CD1c-positive myeloid dendritic cell (primary cell): Measurements from ENCODE around the gene GRIK4.
"Not testable (repeated sequence)": the region's sequence is repeated elsewhere in the genome, so short reads cannot be mapped to it uniquely, and the experiment has no call there.

ENCODE experiments used
- DNase-seq: peaks from one replicate; pipeline ENCODE4 v3.0.0-alpha.2; 2016; ENCODE audit errors: extremely low spot score

GRIK4 gene

GRCh38 chr11:120577041-120577440 is 65.5 kb downstream of the GRIK4 start:
- DNase-seq: no peak

- DNase-seq: no peak
Measured at GRCh38 chr11:120577624-120578363, 66.2 kb downstream of the GRIK4 start.

- no peak for DNase-seq
Measured at GRCh38 chr11:120578596-120579154, 67.1 kb downstream of the GRIK4 start.

GRCh38 chr11:120579611-120580031 is 68.1 kb downstream of the GRIK4 start:
- no peak for DNase-seq

- no peak for DNase-seq
Measured at GRCh38 chr11:120581313-120581712, 69.8 kb downstream of the GRIK4 start.

- not testable (repeated sequence) for DNase-seq
Measured at GRCh38 chr11:120582535-120582934, 71.0 kb downstream of the GRIK4 start.

GRCh38 chr11:120586072-120586471 is 74.5 kb downstream of the GRIK4 start:
- DNase-seq: no peak

GRCh38 chr11:120586728-120587127 is 75.2 kb downstream of the GRIK4 start:
- no peak for DNase-seq

GRCh38 chr11:120587299-120587698 is 75.8 kb downstream of the GRIK4 start:
- DNase-seq: no peak

- no peak for DNase-seq
Measured at GRCh38 chr11:120589376-120589775, 77.8 kb downstream of the GRIK4 start.

- no peak for DNase-seq
Measured at GRCh38 chr11:120590472-120590871, 78.9 kb downstream of the GRIK4 start.

- no peak for DNase-seq
Measured at GRCh38 chr11:120594746-120595145, 83.2 kb downstream of the GRIK4 start.

GRCh38 chr11:120595557-120595956 is 84.0 kb downstream of the GRIK4 start:
- no peak for DNase-seq

- DNase-seq: no peak
Measured at GRCh38 chr11:120597250-120598215, 86.0 kb downstream of the GRIK4 start.

GRCh38 chr11:120598517-120599257 is 87.1 kb downstream of the GRIK4 start:
- DNase-seq: no peak

GRCh38 chr11:120599816-120600420 is 88.4 kb downstream of the GRIK4 start:
- DNase-seq: no peak

- no peak for DNase-seq
Measured at GRCh38 chr11:120601536-120601935, 90.0 kb downstream of the GRIK4 start.

- DNase-seq: no peak
Measured at GRCh38 chr11:120603071-120603470, 91.5 kb downstream of the GRIK4 start.

- no peak for DNase-seq
Measured at GRCh38 chr11:120605469-120605868, 93.9 kb downstream of the GRIK4 start.

GRCh38 chr11:120606211-120607010 is 94.9 kb downstream of the GRIK4 start:
- no peak for DNase-seq
